ENCODE measurements around the gene SNX10.

SNX10 gene

GRCh38 chr7:26305090-26305868, 13.6 kb downstream of the SNX10 start:
- H3K36me3 ChIP-seq (ENCODE audit: control insufficient read depth, insufficient read depth, low read length), result no peaks in the 10 kb centered on the region
- no peak overlapping the region for H3K4me3 ChIP-seq (ENCODE audit: low read length)
- no peak overlapping the region for H3K27ac ChIP-seq (ENCODE audit: low read depth, low read length)
- no peaks in the 10 kb centered on the region for H3K79me1 ChIP-seq (ENCODE audit: low read length)
- no peaks in the 10 kb centered on the region for H3K4me1 ChIP-seq (ENCODE audit: control insufficient read depth, low read depth, low read length)
- H3K4me2 ChIP-seq (ENCODE audit: low read length), result no peak overlapping the region
- H2BK120ac ChIP-seq (ENCODE audit: low read depth, low read length), result no peak overlapping the region
- no peak overlapping the region for H2BK15ac ChIP-seq (replicated peaks; ENCODE audit: low read depth)
- no peak for DNase-seq
- no peak overlapping the region for H2AK5ac ChIP-seq (ENCODE audit: low read length)
- H4K8ac ChIP-seq (ENCODE audit: low read depth, low read length), result no peak overlapping the region
- H3K27me3 ChIP-seq (ENCODE audit: insufficient read depth, low read length, poor library complexity), result no peaks in the 10 kb centered on the region
- H3K18ac ChIP-seq (ENCODE audit: low read length), result no peak overlapping the region
- H2BK5ac ChIP-seq (ENCODE audit: low read length), result no peak overlapping the region
- H3K4ac ChIP-seq (ENCODE audit: low read depth, low read length), result no peak overlapping the region
- WGBS (ENCODE audit: extremely low coverage, insufficient coverage, low lambda C conversion rate), result no CpG with 5 or more reads among the region's 9 CpGs
- no peak overlapping the region for H3K56ac ChIP-seq (ENCODE audit: low read length)
- no peak overlapping the region for H4K5ac ChIP-seq (ENCODE audit: low read length)
- H3K23ac ChIP-seq (ENCODE audit: low read length), result peak overlapping the region; percentile 19
- no peaks in the 10 kb centered on the region for H3K79me2 ChIP-seq (ENCODE audit: control insufficient read depth, insufficient read depth, low read length)
- H3K9ac ChIP-seq (ENCODE audit: low read length), result no peak overlapping the region

GRCh38 chr7:26305869-26306665, 14.4 kb downstream of the SNX10 start:
- WGBS (ENCODE audit: extremely low coverage, insufficient coverage, low lambda C conversion rate), result no CpG with 5 or more reads among the region's 16 CpGs
- H3K4me2 ChIP-seq (ENCODE audit: low read length), result no peak overlapping the region

GRCh38 chr7:26306790-26307189, 15.1 kb downstream of the SNX10 start:
- Histone ChIP-seq H2AK5ac (ENCODE audit: low read length) (no peak overlapping the region), H3K79me2 (ENCODE audit: control insufficient read depth, insufficient read depth, low read length) (no peaks in the 10 kb centered on the region), H3K9ac (ENCODE audit: low read length) (no peak overlapping the region), H2BK120ac (ENCODE audit: low read depth, low read length) (no peak overlapping the region), H2BK5ac (ENCODE audit: low read length) (no peak overlapping the region), H4K5ac (ENCODE audit: low read length) (no peak overlapping the region), H3K4me1 (ENCODE audit: control insufficient read depth, low read depth, low read length) (no peaks in the 10 kb centered on the region), H3K36me3 (ENCODE audit: control insufficient read depth, insufficient read depth, low read length) (no peaks in the 10 kb centered on the region), H3K27me3 (ENCODE audit: insufficient read depth, low read length, poor library complexity) (no peaks in the 10 kb centered on the region), H3K4ac (ENCODE audit: low read depth, low read length) (no peak overlapping the region), H3K79me1 (ENCODE audit: low read length) (no peaks in the 10 kb centered on the region), H3K23ac (ENCODE audit: low read length) (no peak overlapping the region), H2BK15ac (replicated peaks; ENCODE audit: low read depth) (no peak overlapping the region), H3K4me2 (ENCODE audit: low read length) (no peak overlapping the region), H3K18ac (ENCODE audit: low read length) (no peak overlapping the region), H4K8ac (ENCODE audit: low read depth, low read length) (no peak overlapping the region), H3K27ac (ENCODE audit: low read depth, low read length) (no peak overlapping the region), H3K4me3 (ENCODE audit: low read length) (no peak overlapping the region), H3K56ac (ENCODE audit: low read length) (no peak overlapping the region)
- WGBS (ENCODE audit: extremely low coverage, insufficient coverage, low lambda C conversion rate), result no CpG with 5 or more reads among the region's 3 CpGs
- peak; percentile 2 for DNase-seq

More at GRCh38 chr7:26305869-26306665, 14.4 kb downstream of the SNX10 start:
- Histone ChIP-seq H3K4ac (ENCODE audit: low read depth, low read length) (no peak overlapping the region), H4K8ac (ENCODE audit: low read depth, low read length) (no peak overlapping the region), H3K4me1 (ENCODE audit: control insufficient read depth, low read depth, low read length) (no peaks in the 10 kb centered on the region), H3K79me1 (ENCODE audit: low read length) (no peaks in the 10 kb centered on the region), H2BK15ac (replicated peaks; ENCODE audit: low read depth) (no peak overlapping the region), H3K18ac (ENCODE audit: low read length) (no peak overlapping the region), H3K27me3 (ENCODE audit: insufficient read depth, low read length, poor library complexity) (no peaks in the 10 kb centered on the region), H3K9ac (ENCODE audit: low read length) (no peak overlapping the region), H3K27ac (ENCODE audit: low read depth, low read length) (no peak overlapping the region), H2AK5ac (ENCODE audit: low read length) (no peak overlapping the region), H4K5ac (ENCODE audit: low read length) (no peak overlapping the region), H2BK5ac (ENCODE audit: low read length) (no peak overlapping the region), H3K23ac (ENCODE audit: low read length) (no peak overlapping the region), H3K36me3 (ENCODE audit: control insufficient read depth, insufficient read depth, low read length) (no peaks in the 10 kb centered on the region), H3K79me2 (ENCODE audit: control insufficient read depth, insufficient read depth, low read length) (no peaks in the 10 kb centered on the region), H3K56ac (ENCODE audit: low read length) (no peak overlapping the region), H3K4me3 (ENCODE audit: low read length) (no peak overlapping the region), H2BK120ac (ENCODE audit: low read depth, low read length) (no peak overlapping the region)
- no peak for DNase-seq

GRCh38 chr7:26307226-26307625, 15.6 kb downstream of the SNX10 start:
- H3K9ac ChIP-seq (ENCODE audit: low read length), result no peak overlapping the region
- no peak overlapping the region for H4K8ac ChIP-seq (ENCODE audit: low read depth, low read length)
- no peak overlapping the region for H3K4me2 ChIP-seq (ENCODE audit: low read length)
- no peaks in the 10 kb centered on the region for H3K79me2 ChIP-seq (ENCODE audit: control insufficient read depth, insufficient read depth, low read length)
- no peak for DNase-seq
- no peaks in the 10 kb centered on the region for H3K27me3 ChIP-seq (ENCODE audit: insufficient read depth, low read length, poor library complexity)
- no peak overlapping the region for H3K4ac ChIP-seq (ENCODE audit: low read depth, low read length)
- H3K56ac ChIP-seq (ENCODE audit: low read length), result no peak overlapping the region
- no peaks in the 10 kb centered on the region for H3K4me1 ChIP-seq (ENCODE audit: control insufficient read depth, low read depth, low read length)
- no peaks in the 10 kb centered on the region for H3K79me1 ChIP-seq (ENCODE audit: low read length)
- no peak overlapping the region for H4K5ac ChIP-seq (ENCODE audit: low read length)
- no peak overlapping the region for H2AK5ac ChIP-seq (ENCODE audit: low read length)
- no CpG with 5 or more reads among the region's 6 CpGs for WGBS (ENCODE audit: extremely low coverage, insufficient coverage, low lambda C conversion rate)
- H3K18ac ChIP-seq (ENCODE audit: low read length), result no peak overlapping the region
- no peak overlapping the region for H2BK5ac ChIP-seq (ENCODE audit: low read length)
- no peak overlapping the region for H2BK120ac ChIP-seq (ENCODE audit: low read depth, low read length)
- H3K23ac ChIP-seq (ENCODE audit: low read length), result no peak overlapping the region
- H3K27ac ChIP-seq (ENCODE audit: low read depth, low read length), result no peak overlapping the region
- no peak overlapping the region for H3K4me3 ChIP-seq (ENCODE audit: low read length)
- H2BK15ac ChIP-seq (replicated peaks; ENCODE audit: low read depth), result no peak overlapping the region
- no peaks in the 10 kb centered on the region for H3K36me3 ChIP-seq (ENCODE audit: control insufficient read depth, insufficient read depth, low read length)

GRCh38 chr7:26307791-26308190, 16.1 kb downstream of the SNX10 start:
- H3K23ac ChIP-seq (ENCODE audit: low read length), result no peak overlapping the region
- no peak for DNase-seq
- H3K27ac ChIP-seq (ENCODE audit: low read depth, low read length), result no peak overlapping the region
- no peak overlapping the region for H2BK5ac ChIP-seq (ENCODE audit: low read length)
- H3K18ac ChIP-seq (ENCODE audit: low read length), result no peak overlapping the region
- H4K5ac ChIP-seq (ENCODE audit: low read length), result no peak overlapping the region
- no peaks in the 10 kb centered on the region for H3K79me1 ChIP-seq (ENCODE audit: low read length)
- H3K4me3 ChIP-seq (ENCODE audit: low read length), result no peak overlapping the region
- no peak overlapping the region for H2BK120ac ChIP-seq (ENCODE audit: low read depth, low read length)
- H2AK5ac ChIP-seq (ENCODE audit: low read length), result no peak overlapping the region
- H3K36me3 ChIP-seq (ENCODE audit: control insufficient read depth, insufficient read depth, low read length), result no peaks in the 10 kb centered on the region
- H4K8ac ChIP-seq (ENCODE audit: low read depth, low read length), result no peak overlapping the region
- no peaks in the 10 kb centered on the region for H3K4me1 ChIP-seq (ENCODE audit: control insufficient read depth, low read depth, low read length)
- H3K4me2 ChIP-seq (ENCODE audit: low read length), result no peak overlapping the region
- no CpG with 5 or more reads among the region's 1 CpG for WGBS (ENCODE audit: extremely low coverage, insufficient coverage, low lambda C conversion rate)
- no peak overlapping the region for H3K4ac ChIP-seq (ENCODE audit: low read depth, low read length)
- no peaks in the 10 kb centered on the region for H3K79me2 ChIP-seq (ENCODE audit: control insufficient read depth, insufficient read depth, low read length)
- no peak overlapping the region for H3K56ac ChIP-seq (ENCODE audit: low read length)
- no peaks in the 10 kb centered on the region for H3K27me3 ChIP-seq (ENCODE audit: insufficient read depth, low read length, poor library complexity)
- no peak overlapping the region for H3K9ac ChIP-seq (ENCODE audit: low read length)
- no peak overlapping the region for H2BK15ac ChIP-seq (replicated peaks; ENCODE audit: low read depth)
